KBM-7 (cell line): Measurements from ENCODE around the gene TMEM238.
A peak's percentile ranks its signal among the peaks of the same experiment; 100 is the strongest.

Experiments
- DNase-seq: peaks from one replicate; pipeline ENCODE4 v3.0.0-alpha.2; 2015
- in situ Hi-C: fragments of 300-500 bp; cut with MboI; formaldehyde crosslinking; loops from 2 replicates; pipeline ENCODE4 v1.14.3; 2020; ENCODE audit warnings: low sequenced_read_pairs, low pct_unique_long_range_greater_than_20kb, mixed read lengths

Gene TMEM238

GRCh38 chr19:55365964-55366363, 18.1 kb downstream of the TMEM238 start:
- in situ Hi-C loops: no loop called here
- DNase-seq: no peak

- DNase-seq: no peak
- in situ Hi-C loops: no loop called here
Measured at GRCh38 chr19:55365245-55365644, 18.8 kb downstream of the TMEM238 start.

GRCh38 chr19:55362990-55363716, 20.9 kb downstream of the TMEM238 start, which contains the start of gene GARIN5B:
TSS of gene GARIN5B (minus strand) at chr19:55363260. CDS start at chr19:55363066, 194 bp downstream.
- no peak for DNase-seq
- in situ Hi-C loops: no loop called here

- in situ Hi-C loops: no loop called here
- DNase-seq: no peak
Measured at GRCh38 chr19:55362174-55362989, 21.7 kb downstream of the TMEM238 start.

GRCh38 chr19:55360902-55361301, 23.2 kb downstream of the TMEM238 start:
- in situ Hi-C loops: no loop called here
- no peak for DNase-seq

GRCh38 chr19:55358943-55359908, 24.9 kb downstream of the TMEM238 start:
- no peak for DNase-seq
- in situ Hi-C loops: no loop called here

GRCh38 chr19:55358493-55358892, 25.6 kb downstream of the TMEM238 start:
- in situ Hi-C loops: no loop called here
- no peak for DNase-seq

- in situ Hi-C loops: no loop called here
- no peak for DNase-seq
Measured at GRCh38 chr19:55355213-55355821, 28.8 kb downstream of the TMEM238 start.

GRCh38 chr19:55354698-55355212, 29.3 kb downstream of the TMEM238 start, which contains the start of gene COX6B2:
TSS of gene COX6B2 (minus strand) at chr19:55354719. CDS start at chr19:55354521, 198 bp downstream.
- in situ Hi-C loops: no loop called here
- no peak for DNase-seq

- DNase-seq: peak; percentile 81
- in situ Hi-C loops: no loop called here
Measured at GRCh38 chr19:55353803-55354697, 30.0 kb downstream of the TMEM238 start.

GRCh38 chr19:55353356-55353802, 30.7 kb downstream of the TMEM238 start:
- in situ Hi-C loops: no loop called here
- no peak for DNase-seq

- in situ Hi-C loops: no loop called here
Measured at GRCh38 chr19:55352549-55353145, 31.4 kb downstream of the TMEM238 start.

GRCh38 chr19:55352040-55352439, 32.1 kb downstream of the TMEM238 start:
- in situ Hi-C loops: no loop called here
- DNase-seq: no peak

More at GRCh38 chr19:55352549-55353145, 31.4 kb downstream of the TMEM238 start:
- no peak for DNase-seq

GRCh38 chr19:55350620-55351315, 33.3 kb downstream of the TMEM238 start:
- in situ Hi-C loops: no loop called here

GRCh38 chr19:55348317-55349034, 35.6 kb downstream of the TMEM238 start:
- in situ Hi-C loops: no loop called here

More at GRCh38 chr19:55350620-55351315, 33.3 kb downstream of the TMEM238 start:
- DNase-seq: no peak

GRCh38 chr19:55347442-55348009, 36.6 kb downstream of the TMEM238 start:
- in situ Hi-C loops: no loop called here
- DNase-seq: no peak

More at GRCh38 chr19:55348317-55349034, 35.6 kb downstream of the TMEM238 start:
- DNase-seq: no peak
